HUES48 (cell line): ENCODE results near the gene CAMK2A.

ENCODE experiments used
- H3K27ac ChIP-seq: one replicate; pipeline ENCODE4 v1.7.0; 2013; ENCODE audit warnings: low read depth, low read length, inconsistent platforms
- H3K27me3 ChIP-seq: 2 replicates; pipeline ENCODE4 v1.6.1; 2013; ENCODE audit warnings: mild to moderate bottlenecking, low read length; ENCODE audit not compliant: control insufficient read depth, insufficient read depth
- H3K36me3 ChIP-seq: 2 replicates; pipeline ENCODE4 v1.6.1; 2013; ENCODE audit warnings: low read length; ENCODE audit not compliant: control insufficient read depth, insufficient read depth
- H3K4me1 ChIP-seq: 2 replicates; pipeline ENCODE4 v1.6.1; 2013; ENCODE audit warnings: mild to moderate bottlenecking, low read length; ENCODE audit not compliant: control insufficient read depth, insufficient read depth
- H3K4me3 ChIP-seq: 2 replicates; pipeline ENCODE4 v1.5.1; 2013; ENCODE audit warnings: mild to moderate bottlenecking, low read depth, low read length
- H3K9ac ChIP-seq: 2 replicates; pipeline ENCODE4 v1.6.1; 2013; ENCODE audit warnings: mild to moderate bottlenecking, low read depth, low read length, moderate library complexity
- H3K9me3 ChIP-seq: 2 replicates; pipeline ENCODE4 v1.6.1; 2013; ENCODE audit warnings: low read length; ENCODE audit not compliant: control insufficient read depth, insufficient read depth

Gene CAMK2A

DNA sequence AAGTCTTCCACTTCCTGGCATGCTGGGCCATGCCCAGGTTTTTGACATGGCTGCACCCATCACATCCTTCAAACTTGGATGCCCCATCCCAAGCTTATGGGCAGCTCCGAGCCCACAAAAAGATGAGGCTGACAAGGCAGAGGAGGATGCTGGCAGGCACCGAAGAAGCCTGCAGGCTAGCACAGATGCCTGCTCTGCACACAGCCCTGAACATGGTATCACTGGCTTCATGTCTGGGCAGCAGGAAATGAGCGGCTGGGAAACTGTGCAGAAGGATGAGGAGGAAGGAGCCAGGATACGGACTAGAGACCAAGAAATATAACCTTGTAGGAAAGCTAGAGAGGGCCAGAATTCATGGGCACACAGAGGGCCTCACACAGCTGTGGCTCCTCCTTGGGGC is 14.8 kb downstream of the CAMK2A start:
- no peak overlapping the region for H3K27ac ChIP-seq
- no peaks in the 10 kb centered on the region for H3K36me3 ChIP-seq
- H3K9ac ChIP-seq = no peak overlapping the region
- H3K9me3 ChIP-seq = no peaks in the 10 kb centered on the region
- peaks cover 14% of the 10 kb centered on the region for H3K4me1 ChIP-seq
- no peaks in the 10 kb centered on the region for H3K27me3 ChIP-seq
- H3K4me3 ChIP-seq = no peak overlapping the region

DNA sequence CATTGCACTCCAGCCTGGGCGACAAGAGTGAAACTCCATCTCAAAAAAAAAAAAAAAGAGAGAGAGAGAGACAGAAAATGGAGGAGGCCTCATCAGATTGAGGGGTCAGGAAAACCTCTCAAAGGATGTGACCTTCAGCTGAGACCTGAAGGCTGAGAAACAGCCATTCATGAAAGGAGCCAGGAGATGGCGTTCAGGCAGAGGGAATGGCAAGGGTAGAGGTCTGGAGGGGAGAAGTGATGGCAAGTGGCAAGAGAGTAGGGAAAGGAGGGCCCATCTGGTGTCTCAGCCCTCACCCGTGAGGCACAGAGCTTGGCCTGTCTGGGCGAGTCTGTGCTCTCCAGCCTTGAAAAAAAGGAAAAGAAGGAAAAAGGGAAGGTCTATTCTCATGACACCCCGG is 17.0 kb downstream of the CAMK2A start:
- Histone ChIP-seq H3K4me1 (peaks cover 15% of the 10 kb centered on the region), H3K27me3 (no peaks in the 10 kb centered on the region), H3K9ac (no peak overlapping the region), H3K36me3 (no peaks in the 10 kb centered on the region), H3K9me3 (no peaks in the 10 kb centered on the region), H3K27ac (no peak overlapping the region), H3K4me3 (no peak overlapping the region)

DNA sequence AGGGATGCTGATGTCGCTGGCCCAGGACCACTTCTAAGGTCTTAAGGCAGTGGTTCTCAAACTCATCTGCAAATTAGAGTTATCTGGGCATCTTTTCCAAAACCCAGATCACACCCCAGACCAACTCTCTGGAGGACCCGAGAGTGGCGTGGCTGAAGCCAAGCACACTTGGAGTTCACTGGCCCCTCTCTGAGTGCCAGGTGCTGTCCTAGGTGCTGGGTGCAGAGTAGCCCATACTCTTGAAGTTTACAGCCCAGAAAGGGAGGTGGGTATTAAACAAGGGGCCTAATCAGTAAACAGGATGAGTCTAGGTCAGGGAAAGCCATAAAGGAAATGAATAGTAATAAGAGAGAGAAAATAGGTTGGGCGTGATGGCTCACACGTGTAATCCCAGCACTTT is 17.6 kb downstream of the CAMK2A start:
- no peaks in the 10 kb centered on the region for H3K27me3 ChIP-seq
- no peak overlapping the region for H3K9ac ChIP-seq
- no peaks in the 10 kb centered on the region for H3K36me3 ChIP-seq
- no peaks in the 10 kb centered on the region for H3K9me3 ChIP-seq
- no peak overlapping the region for H3K4me3 ChIP-seq
- peaks cover 15% of the 10 kb centered on the region for H3K4me1 ChIP-seq
- H3K27ac ChIP-seq = no peak overlapping the region

DNA sequence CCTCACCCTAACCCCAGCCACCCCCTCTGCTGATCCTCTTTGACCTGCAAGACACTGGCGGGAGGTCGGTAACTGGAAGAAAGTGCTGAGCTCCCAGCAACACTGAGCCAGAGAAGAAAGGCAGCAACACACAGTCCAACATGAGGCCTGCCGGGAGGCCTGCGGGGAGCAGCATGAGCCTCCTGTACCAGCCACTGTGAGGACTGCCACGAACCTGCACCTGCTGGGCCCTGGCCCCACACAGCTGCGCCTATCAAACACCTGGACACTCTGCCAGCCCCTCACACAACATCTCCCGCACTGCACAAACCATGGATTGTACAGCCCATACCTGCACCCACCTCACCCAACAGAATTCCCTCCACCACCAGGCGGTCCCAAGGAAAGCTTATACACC is 18.3 kb downstream of the CAMK2A start:
- Histone ChIP-seq H3K9ac (no peak overlapping the region), H3K9me3 (no peaks in the 10 kb centered on the region), H3K27me3 (no peaks in the 10 kb centered on the region), H3K36me3 (no peaks in the 10 kb centered on the region), H3K27ac (no peak overlapping the region), H3K4me1 (peaks cover 15% of the 10 kb centered on the region), H3K4me3 (no peak overlapping the region)

DNA sequence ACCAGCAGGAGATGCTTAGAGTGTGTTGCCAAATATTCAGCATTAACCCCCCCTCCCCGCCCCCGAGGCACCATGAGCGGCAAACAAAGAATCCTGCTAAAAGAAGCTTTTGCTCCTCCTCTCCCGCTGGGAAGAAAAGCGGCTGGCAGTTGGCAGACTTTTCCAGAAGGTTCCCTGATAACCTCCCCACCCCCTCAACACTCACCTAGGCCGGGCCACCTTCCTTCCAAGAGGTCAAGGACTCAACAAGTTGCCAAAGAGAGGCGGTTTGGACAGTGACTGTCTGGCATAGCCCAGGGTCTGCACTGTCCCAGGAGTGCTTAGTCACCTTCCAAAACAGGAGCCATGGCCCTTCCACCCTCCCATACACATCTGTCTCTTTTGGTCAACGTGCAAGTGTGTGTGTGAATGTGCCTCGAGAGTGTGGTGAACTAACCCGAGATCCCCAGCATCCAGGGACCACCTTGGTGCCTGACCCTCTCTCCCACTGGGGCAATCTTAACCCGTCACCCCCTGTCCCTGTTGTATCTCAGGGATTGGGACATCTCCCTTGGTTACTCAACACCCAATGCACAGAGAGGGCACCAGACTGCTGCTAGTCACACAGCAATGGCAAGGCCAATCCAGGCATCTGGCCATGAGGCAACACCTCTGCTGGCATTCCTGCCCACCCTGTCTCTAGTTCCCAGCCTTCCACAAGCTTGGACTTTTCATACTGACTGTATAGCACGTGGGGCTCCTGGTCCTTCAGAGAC is 18.9 kb downstream of the CAMK2A start:
- Histone ChIP-seq H3K27me3 (no peaks in the 10 kb centered on the region), H3K4me1 (peaks cover 15% of the 10 kb centered on the region), H3K4me3 (no peak overlapping the region), H3K36me3 (no peaks in the 10 kb centered on the region), H3K9ac (no peak overlapping the region), H3K9me3 (no peaks in the 10 kb centered on the region), H3K27ac (no peak overlapping the region)

DNA sequence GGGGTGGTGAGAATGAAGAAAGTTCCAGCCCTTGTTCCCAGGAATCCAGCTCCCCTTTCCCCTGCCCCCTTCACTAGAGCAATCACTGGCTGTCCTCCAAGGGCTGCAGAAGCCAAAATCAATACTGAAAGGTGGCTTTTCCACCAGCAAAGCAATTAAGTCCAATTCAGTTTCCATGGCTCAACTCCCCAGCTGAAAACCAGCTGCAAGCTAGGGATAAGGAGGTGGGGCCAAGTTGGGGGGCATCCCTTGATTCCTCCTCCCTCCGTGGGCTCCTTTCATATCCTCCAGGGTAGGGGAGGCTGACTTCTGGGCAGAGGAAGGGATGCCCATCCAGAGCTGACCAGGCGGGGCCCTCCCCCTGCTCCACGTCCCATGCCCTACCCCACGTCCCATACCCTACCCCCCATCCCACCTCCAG is 22.7 kb downstream of the CAMK2A start:
- Histone ChIP-seq H3K27me3 (no peaks in the 10 kb centered on the region), H3K9ac (no peak overlapping the region), H3K36me3 (no peaks in the 10 kb centered on the region), H3K4me3 (no peak overlapping the region), H3K9me3 (no peaks in the 10 kb centered on the region), H3K4me1 (peaks cover 15% of the 10 kb centered on the region), H3K27ac (no peak overlapping the region)

DNA sequence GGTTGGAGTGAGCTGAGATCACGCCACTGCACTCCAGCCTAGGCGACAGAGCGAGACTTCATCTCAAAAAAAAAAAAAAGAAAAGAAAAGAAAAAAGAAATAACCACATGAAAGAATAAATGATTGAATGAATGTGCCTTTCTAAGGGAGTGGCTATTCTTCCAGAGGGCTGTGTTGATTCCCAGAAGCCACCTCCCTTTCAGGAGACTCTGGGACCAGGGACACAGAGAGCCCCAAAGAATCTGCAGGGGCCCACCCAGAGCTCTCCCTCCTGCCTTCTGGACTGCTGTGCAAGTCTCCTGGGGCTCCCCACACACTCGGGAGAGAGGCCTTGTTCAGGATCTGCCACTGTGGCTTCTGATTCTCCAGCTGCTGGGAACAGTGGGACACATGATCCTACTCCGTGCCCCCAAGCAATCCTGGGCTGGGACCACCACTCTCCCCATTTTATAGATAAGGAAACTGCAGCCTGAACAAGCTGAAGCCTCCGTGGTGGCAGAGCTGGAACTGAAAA is 23.6 kb downstream of the CAMK2A start:
- Histone ChIP-seq H3K36me3 (no peaks in the 10 kb centered on the region), H3K4me3 (no peak overlapping the region), H3K9me3 (no peaks in the 10 kb centered on the region), H3K4me1 (peaks cover 12% of the 10 kb centered on the region), H3K9ac (no peak overlapping the region), H3K27ac (no peak overlapping the region), H3K27me3 (no peaks in the 10 kb centered on the region)

DNA sequence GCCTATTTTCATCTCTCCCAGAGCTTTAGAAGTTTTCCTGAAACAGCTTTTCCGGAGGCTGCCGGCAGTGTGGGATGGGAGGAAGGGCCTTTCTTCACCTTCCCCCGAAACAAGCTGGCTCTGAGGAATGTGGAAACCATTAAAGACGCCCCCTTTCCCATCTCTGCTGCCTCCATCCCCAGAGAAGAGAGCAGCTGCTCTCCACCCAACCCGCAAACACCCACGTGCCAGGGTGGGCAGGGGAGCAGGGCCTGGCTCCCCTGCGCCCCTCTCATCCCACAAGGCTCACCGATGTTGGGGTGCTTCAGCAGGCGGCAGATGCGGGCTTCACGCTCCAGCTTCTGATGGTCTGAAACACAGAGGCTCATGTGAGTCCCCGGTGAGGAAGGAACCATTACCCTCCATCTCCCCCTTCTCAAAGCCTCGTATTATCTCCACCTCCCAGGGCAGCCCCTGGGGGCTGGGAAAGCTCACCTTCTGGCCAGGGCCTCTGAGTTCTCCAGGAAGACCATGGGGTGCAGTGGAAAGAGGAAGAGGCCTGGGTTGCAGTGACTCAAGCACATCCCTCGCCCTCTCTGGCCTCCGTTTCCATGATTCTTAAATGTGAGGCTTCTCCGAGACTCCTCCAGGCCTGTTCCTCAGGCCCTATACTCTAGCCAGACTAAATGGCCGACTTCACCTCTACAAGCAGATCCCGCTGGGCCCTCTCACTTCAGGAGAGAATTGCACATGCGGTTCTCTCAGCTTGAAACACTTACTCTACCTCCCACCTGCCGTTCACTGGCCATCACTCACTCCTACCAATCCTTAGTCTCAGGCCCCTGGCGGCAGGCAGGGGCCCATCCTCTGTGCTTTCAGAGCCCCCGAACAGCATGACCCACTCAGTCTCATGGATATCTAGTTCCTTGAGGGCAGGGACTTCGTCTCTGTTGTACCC is 24.6 kb downstream of the CAMK2A start:
- no peaks in the 10 kb centered on the region for H3K9me3 ChIP-seq
- H3K27ac ChIP-seq = no peak overlapping the region
- H3K9ac ChIP-seq = no peak overlapping the region
- H3K4me3 ChIP-seq = no peak overlapping the region
- no peaks in the 10 kb centered on the region for H3K27me3 ChIP-seq
- peaks cover 2% of the 10 kb centered on the region for H3K4me1 ChIP-seq
- H3K36me3 ChIP-seq = no peaks in the 10 kb centered on the region

DNA sequence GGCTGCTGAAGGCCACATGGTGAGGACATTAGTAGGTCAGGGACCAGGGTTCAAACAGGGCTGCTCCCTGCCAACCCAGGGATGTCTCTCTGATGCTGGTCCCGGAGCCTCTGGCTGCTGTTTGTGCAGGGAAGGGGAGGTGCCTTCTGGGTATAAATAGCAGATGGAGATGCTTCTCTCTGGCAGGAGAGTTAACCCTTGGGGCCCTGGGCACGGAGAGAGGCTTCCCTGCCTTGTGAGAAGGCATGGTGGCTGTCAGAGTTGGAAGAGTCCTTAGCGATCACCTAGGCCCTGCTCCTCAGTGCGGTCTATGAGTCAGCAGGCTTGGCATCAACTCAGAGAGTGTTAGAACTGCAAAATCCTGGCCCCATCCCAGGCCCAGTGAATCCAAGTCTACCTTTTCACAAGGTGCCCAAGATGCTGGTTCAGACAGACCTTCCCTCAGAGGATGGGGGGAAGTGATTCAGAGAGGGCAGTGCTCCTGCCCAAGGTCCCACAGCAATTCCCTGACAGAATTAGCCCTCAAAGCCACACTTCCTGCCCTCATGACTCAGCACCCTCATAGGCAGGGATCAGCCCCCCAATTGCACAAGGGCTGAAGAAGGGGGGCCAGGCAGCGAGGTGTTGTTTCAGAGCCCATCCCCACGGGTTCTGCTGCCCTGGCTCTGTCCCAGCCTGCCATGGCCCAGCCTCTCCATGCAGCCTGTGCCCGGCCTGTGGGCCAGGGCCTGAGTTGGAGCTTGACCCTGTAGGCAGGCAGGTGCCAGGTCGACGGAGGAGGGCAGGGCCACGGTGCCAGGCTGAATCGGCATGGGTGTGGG is 25.6 kb downstream of the CAMK2A start:
- no peaks in the 10 kb centered on the region; the same call in 1 of the 2 replicates for H3K4me1 ChIP-seq
- H3K27ac ChIP-seq = no peak overlapping the region
- H3K9me3 ChIP-seq = no peaks in the 10 kb centered on the region
- no peaks in the 10 kb centered on the region for H3K36me3 ChIP-seq
- no peak overlapping the region for H3K4me3 ChIP-seq
- no peaks in the 10 kb centered on the region for H3K27me3 ChIP-seq
- H3K9ac ChIP-seq = no peak overlapping the region

DNA sequence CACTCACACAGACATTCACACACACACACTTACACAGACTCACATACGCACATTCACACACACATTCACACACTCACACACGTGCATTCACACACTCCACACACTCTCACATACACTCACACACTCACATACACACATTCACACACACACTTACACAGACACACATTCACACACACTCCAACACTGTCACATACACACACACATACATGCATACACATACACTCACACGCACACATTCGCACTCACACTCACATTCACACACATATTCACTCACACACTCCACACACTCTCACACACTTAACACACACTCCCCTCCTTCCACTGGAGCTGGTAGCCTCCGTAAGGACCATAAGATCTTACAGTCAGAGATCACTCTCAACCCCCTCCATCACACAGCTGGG is 26.2 kb downstream of the CAMK2A start:
- Histone ChIP-seq H3K27ac (no peak overlapping the region), H3K9me3 (no peaks in the 10 kb centered on the region), H3K4me1 (no peaks in the 10 kb centered on the region; the same call in 1 of the 2 replicates), H3K9ac (no peak overlapping the region), H3K27me3 (no peaks in the 10 kb centered on the region), H3K4me3 (no peak overlapping the region), H3K36me3 (no peaks in the 10 kb centered on the region)
